Immature natural killer cell (primary cell): ENCODE data around the gene NAMPT. TPM values are rescaled to one million over a fixed set of nuclear protein-coding genes. Genes with fewer than 3 reads are reported as not detected.

ENCODE experiments used
- DNase-seq, 3 donors: peaks; one replicate each; pipeline ENCODE4 v3.0.0; 2022; ENCODE audit warnings: mixed read lengths in 1 of 3
- H3K27ac Mint-ChIP-seq, 6 donors: one replicate each; pipeline ENCODE4 v1.8.0; 2020; ENCODE audit warnings: mixed read lengths in 6 of 6, mild to moderate bottlenecking in 5 of 6, inconsistent platforms in 4 of 6, moderate library complexity in 3 of 6
- H3K27me3 Mint-ChIP-seq, 3 donors: one replicate each; pipeline ENCODE4 v1.8.0; 2020 to 2021; ENCODE audit warnings: low read depth in 3 of 3, mild to moderate bottlenecking in 3 of 3, mixed read lengths in 3 of 3, moderate library complexity in 3 of 3, inconsistent platforms in 1 of 3
- H3K36me3 Mint-ChIP-seq, 3 donors: one replicate each; pipeline ENCODE4 v1.8.0; 2020; ENCODE audit warnings: mixed read lengths in 3 of 3, inconsistent platforms in 2 of 3, mild to moderate bottlenecking in 2 of 3
- H3K4me1 Mint-ChIP-seq, 2 donors: one replicate each; pipeline ENCODE4 v1.8.0; 2020; ENCODE audit warnings: inconsistent platforms in 2 of 2, mild to moderate bottlenecking in 2 of 2, mixed read lengths in 2 of 2, moderate library complexity in 1 of 2
- H3K4me3 Mint-ChIP-seq, 5 donors: one replicate each; pipeline ENCODE4 v1.8.0; 2020; ENCODE audit warnings: mild to moderate bottlenecking in 5 of 5, mixed read lengths in 5 of 5, inconsistent platforms in 3 of 5, moderate library complexity in 3 of 5
- H3K9me3 Mint-ChIP-seq, 6 donors: one replicate each; pipeline ENCODE4 v1.8.0; 2020; ENCODE audit warnings: mild to moderate bottlenecking in 6 of 6, mixed read lengths in 6 of 6, inconsistent platforms in 4 of 6, moderate library complexity in 3 of 6
- polyA plus RNA-seq, 3 donors: library from polyadenylated mRNA; unstranded; fragments of 300-500 nt; fragmentation: Illumina TruSeq; gene quantifications; one replicate each; pipeline ENCODE4 v1.2.3, GENCODE V29; 2021

The NAMPT gene
- polyA plus RNA-seq, 3 donors from 2014 or later, result 12.7 to 14.0 (median 13.1) TPM

DNA sequence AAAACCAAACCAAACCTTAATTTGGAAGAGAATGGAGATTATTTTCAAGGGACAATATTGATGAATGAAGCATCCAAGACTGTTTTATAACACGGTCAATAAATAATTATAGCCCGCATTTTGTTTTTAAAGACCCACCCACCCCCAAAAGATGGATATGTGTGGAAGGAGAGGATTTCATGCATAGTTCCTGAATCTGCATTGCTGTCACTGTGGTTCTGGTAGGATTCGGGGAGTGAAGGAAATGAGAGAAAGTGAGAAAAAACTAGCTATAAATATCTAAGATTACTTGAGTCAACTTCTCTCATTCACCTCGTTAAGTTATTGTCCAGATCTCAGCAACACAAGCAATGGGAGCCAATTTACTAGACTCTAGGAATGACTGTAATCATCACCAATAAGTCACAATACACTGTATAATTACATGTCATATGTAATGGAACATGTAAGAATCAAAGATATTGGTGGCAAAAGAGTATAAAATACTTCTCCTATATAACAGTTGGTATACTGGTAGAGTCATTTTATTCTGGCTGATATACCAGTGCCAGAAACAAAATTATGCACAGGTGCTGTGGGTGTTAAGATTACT is 30.2 kb downstream of the NAMPT start:
- H3K36me3 Mint-ChIP-seq, result peaks cover 18 to 41% (median 34%) of the 10 kb centered on the region in 3 donors
- H3K27ac Mint-ChIP-seq, result no peak overlapping the region
- H3K27me3 Mint-ChIP-seq, result no peaks in the 10 kb centered on the region
- no peaks in the 10 kb centered on the region for H3K4me1 Mint-ChIP-seq
- H3K4me3 Mint-ChIP-seq, result no peak overlapping the region
- DNase-seq, result no peak
- H3K9me3 Mint-ChIP-seq, result no peaks in the 10 kb centered on the region

DNA sequence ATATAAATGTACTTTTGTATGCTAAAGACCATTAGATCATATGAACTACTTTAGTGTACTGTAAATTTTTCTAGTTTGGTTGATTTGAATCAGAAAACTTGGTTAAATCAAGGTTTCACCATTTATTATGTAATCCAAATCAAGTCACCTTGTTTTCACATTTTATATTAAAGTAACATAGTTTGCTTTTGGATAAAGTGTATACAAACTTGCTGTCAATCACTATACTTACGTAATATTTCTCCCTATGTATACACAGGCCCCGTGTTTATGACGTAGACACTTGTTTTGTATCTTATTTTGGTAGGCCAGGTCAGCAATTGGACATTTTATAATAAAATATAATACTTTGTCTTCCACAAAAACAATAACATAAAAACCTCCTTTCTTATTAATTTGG is 32.2 kb downstream of the NAMPT start:
- no peak for DNase-seq
- Mint-ChIP-seq H3K27me3 (no peaks in the 10 kb centered on the region), H3K36me3 (peaks cover 22 to 38% (median 37%) of the 10 kb centered on the region in 3 donors), H3K4me3 (no peak overlapping the region), H3K9me3 (peaks cover 0 to 5% (median 0%) of the 10 kb centered on the region in 6 donors), H3K4me1 (no peaks in the 10 kb centered on the region), H3K27ac (no peak overlapping the region)

DNA sequence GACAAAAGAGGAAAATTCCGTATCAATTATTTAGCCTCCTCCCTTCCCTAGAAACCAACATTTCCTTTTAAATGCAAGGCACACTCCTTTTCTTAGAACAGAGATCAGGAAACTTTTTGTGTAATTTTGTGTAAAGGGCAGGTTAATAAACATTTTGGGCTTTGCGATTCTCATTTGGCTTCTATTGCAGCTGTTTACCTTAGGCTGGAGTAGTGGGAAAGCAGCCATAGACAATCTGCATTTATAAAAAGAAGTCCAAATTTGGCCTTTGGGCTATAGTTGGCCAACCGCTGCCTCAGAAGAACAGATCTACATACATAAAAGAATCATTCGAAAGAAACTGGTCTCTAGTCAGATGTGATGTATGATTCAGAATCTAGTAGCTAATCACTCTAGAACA is 35.3 kb downstream of the NAMPT start:
- no peak overlapping the region for H3K4me3 Mint-ChIP-seq
- H3K9me3 Mint-ChIP-seq, result peaks cover 4 to 15% (median 7%) of the 10 kb centered on the region in 6 donors
- no peaks in the 10 kb centered on the region for H3K4me1 Mint-ChIP-seq
- no peak for DNase-seq
- no peaks in the 10 kb centered on the region for H3K27me3 Mint-ChIP-seq
- H3K27ac Mint-ChIP-seq, result no peak overlapping the region
- H3K36me3 Mint-ChIP-seq, result peaks cover 24 to 40% (median 36%) of the 10 kb centered on the region in 3 donors

DNA sequence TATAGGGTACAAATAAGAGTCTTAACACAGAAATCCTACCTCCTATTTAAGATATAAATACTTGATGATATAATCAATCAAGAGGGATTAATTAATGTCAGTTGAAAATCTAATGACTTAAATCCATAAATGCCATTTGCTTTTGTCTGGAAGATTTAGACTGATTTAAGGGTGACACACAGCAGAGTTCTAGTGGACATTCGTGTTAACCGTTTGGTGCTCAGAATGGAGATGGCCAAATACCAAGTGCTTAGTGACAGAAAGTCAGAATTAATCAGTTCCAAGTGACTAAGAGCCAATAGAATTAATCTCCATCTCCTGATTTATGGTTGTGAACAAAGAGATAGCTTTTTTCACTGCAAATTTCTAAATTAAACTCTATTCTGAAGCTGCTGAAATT is 36.2 kb downstream of the NAMPT start:
- Mint-ChIP-seq H3K27ac (no peak overlapping the region), H3K9me3 (peaks cover 6 to 24% (median 11%) of the 10 kb centered on the region in 6 donors), H3K4me3 (no peak overlapping the region), H3K36me3 (peaks cover 21 to 41% (median 32%) of the 10 kb centered on the region in 3 donors), H3K4me1 (no peaks in the 10 kb centered on the region), H3K27me3 (no peaks in the 10 kb centered on the region)
- no peak for DNase-seq

DNA sequence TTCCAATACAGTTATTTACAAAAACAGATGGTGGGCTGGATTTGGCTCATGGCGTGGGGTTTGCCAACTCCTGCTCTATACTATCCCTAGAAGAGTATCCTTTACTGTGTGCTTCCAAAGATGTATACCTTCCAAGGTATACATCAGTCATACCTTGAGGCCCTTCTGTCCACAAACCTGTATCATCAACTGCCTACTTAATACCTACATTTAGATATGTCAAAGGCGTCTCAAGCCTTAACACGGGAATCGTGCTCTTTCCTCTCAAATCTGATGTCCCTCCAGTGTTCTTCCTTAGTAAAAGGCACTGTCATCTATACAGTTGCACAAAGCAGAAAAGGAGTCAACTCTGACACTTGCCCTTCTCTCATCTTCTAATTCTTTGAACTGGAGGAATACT is 36.9 kb downstream of the NAMPT start:
- Mint-ChIP-seq H3K4me1 (no peaks in the 10 kb centered on the region), H3K27me3 (peaks cover 0 to 2% (median 0%) of the 10 kb centered on the region in 3 donors), H3K36me3 (peaks cover 18 to 39% (median 30%) of the 10 kb centered on the region in 3 donors), H3K4me3 (no peak overlapping the region), H3K9me3 (peaks cover 6 to 25% (median 12%) of the 10 kb centered on the region in 6 donors), H3K27ac (no peak overlapping the region)
- DNase-seq, result no peak

DNA sequence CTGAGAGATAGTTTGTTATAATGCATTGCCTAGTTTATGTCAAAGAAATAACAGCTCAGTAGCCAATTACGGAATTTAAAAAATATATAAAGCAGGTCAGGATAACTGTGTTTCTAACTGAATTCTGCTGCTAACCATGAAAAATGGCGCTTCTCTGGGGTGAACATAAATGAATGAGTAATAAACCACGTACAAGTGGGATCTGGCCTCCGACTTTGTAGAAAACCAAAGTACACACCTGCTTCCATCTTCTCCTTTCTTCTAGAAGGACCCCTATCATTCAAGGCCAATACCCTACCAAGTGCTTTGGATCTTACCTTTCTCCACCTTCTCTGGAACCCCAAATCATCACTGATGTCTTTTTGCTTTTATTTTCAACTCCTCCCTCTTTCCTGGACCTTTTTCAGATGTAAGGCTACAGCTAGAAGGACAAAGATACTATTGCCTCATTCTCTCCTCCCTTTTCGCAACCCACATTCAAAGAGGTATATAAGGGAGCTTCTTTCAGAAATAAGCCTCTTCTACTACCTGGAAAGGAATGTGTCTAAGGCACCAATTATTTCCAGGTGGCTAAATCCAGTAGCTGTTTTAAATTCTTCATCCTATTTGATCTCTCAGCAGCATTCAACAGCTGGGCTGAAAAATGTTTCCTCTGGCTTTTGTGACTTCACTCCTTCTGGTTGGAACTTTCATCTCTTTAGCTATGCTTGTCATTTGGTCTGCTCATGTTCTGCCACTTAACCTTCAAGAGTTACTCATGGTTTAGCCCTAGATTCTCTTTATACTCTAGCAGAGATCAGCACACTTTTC is 37.7 kb downstream of the NAMPT start:
- Mint-ChIP-seq H3K9me3 (peaks cover 6 to 25% (median 12%) of the 10 kb centered on the region in 6 donors), H3K4me1 (no peaks in the 10 kb centered on the region), H3K27me3 (peaks cover 0 to 2% (median 0%) of the 10 kb centered on the region in 3 donors), H3K4me3 (no peak overlapping the region), H3K36me3 (peaks cover 17 to 35% (median 27%) of the 10 kb centered on the region in 3 donors), H3K27ac (no peak overlapping the region)
- no peak for DNase-seq

GRCh38 chr7:106243893-106244292 is 40.9 kb downstream of the NAMPT start:
- H3K27me3 Mint-ChIP-seq, result peaks cover 0 to 2% (median 0%) of the 10 kb centered on the region in 3 donors
- H3K9me3 Mint-ChIP-seq, result peaks cover 6 to 25% (median 12%) of the 10 kb centered on the region in 6 donors
- DNase-seq, result no peak
- H3K4me1 Mint-ChIP-seq, result no peaks in the 10 kb centered on the region
- peaks cover 14 to 22% (median 14%) of the 10 kb centered on the region in 3 donors for H3K36me3 Mint-ChIP-seq
- no peak overlapping the region for H3K4me3 Mint-ChIP-seq
- H3K27ac Mint-ChIP-seq, result no peak overlapping the region

DNA sequence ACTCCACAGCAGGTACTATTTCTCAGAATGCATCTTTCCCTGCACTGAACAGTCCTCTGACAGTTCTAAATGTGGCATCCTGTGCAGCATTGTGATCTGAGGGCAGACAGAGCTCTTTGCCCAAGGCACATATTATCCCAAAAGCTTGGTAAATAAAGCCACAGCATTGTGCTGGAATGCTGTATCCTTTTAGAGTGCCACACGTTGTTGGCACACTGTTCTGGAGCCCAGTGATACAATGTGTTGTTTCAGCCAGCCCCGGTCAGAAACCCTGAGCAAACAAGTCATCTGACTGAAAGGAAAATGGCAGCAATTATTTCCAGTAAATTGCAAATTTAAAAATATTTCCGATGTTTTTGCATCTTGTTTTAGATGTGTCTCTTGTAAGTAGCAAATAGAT is 45.4 kb downstream of the NAMPT start:
- DNase-seq, result no peak
- Mint-ChIP-seq H3K27ac (no peak overlapping the region), H3K4me1 (no peaks in the 10 kb centered on the region), H3K36me3 (peaks cover 0 to 6% (median 0%) of the 10 kb centered on the region in 3 donors), H3K4me3 (no peak overlapping the region), H3K27me3 (peaks cover 0 to 2% (median 0%) of the 10 kb centered on the region in 3 donors), H3K9me3 (peaks cover 0 to 9% (median 6%) of the 10 kb centered on the region in 6 donors)

GRCh38 chr7:106238830-106239229 is 46.0 kb downstream of the NAMPT start:
- peaks cover 0 to 2% (median 0%) of the 10 kb centered on the region in 3 donors for H3K27me3 Mint-ChIP-seq
- no peaks in the 10 kb centered on the region for H3K4me1 Mint-ChIP-seq
- H3K27ac Mint-ChIP-seq, result no peak overlapping the region
- no peak overlapping the region for H3K4me3 Mint-ChIP-seq
- H3K9me3 Mint-ChIP-seq, result peaks cover 0 to 4% (median 2%) of the 10 kb centered on the region in 6 donors
- peaks cover 0 to under 1% (median 0%) of the 10 kb centered on the region in 3 donors for H3K36me3 Mint-ChIP-seq
- no peak for DNase-seq

GRCh38 chr7:106236065-106236464 is 48.7 kb downstream of the NAMPT start:
- DNase-seq, result no peak
- no peak overlapping the region for H3K4me3 Mint-ChIP-seq
- peaks cover 0 to 9% (median 0%) of the 10 kb centered on the region in 3 donors for H3K27me3 Mint-ChIP-seq
- H3K9me3 Mint-ChIP-seq, result no peaks in the 10 kb centered on the region
- no peaks in the 10 kb centered on the region for H3K4me1 Mint-ChIP-seq
- no peak overlapping the region for H3K27ac Mint-ChIP-seq
- no peaks in the 10 kb centered on the region for H3K36me3 Mint-ChIP-seq

GRCh38 chr7:106234425-106234824 is 50.4 kb downstream of the NAMPT start:
- no peaks in the 10 kb centered on the region for H3K9me3 Mint-ChIP-seq
- H3K4me1 Mint-ChIP-seq, result no peaks in the 10 kb centered on the region
- no peak overlapping the region for H3K27ac Mint-ChIP-seq
- no peaks in the 10 kb centered on the region for H3K36me3 Mint-ChIP-seq
- no peak for DNase-seq
- peaks cover 0 to 9% (median 0%) of the 10 kb centered on the region in 3 donors for H3K27me3 Mint-ChIP-seq
- H3K4me3 Mint-ChIP-seq, result no peak overlapping the region

DNA sequence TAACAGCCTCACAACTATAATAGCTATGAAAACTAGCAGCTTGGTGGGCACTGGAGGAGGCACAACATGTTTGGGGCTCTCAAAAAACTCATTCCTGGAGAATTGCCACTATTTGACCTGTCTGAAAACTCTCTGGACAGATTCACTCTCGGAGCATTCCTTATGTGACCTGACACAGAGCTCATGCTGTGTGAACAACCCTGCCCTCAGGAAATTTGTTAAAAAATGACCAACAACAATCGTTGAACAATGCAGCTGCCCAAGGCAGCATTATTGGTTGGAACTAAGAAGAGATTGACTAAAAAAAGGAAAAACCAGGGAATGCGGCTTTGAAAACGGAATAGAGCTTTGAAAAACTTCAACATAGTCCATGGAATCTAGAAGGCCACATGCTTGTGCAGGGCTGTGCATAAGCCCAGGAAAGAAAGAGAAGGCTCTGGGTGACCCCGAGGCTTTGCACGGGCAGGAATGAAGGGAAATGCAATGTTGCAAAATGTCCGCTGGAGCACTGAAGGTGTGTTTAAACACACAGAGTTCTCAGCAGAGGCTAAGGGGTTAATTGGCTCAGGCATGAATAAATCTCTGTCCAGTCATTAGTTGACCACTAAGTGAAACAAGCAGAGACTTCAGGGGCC is 52.8 kb downstream of the NAMPT start:
- H3K27me3 Mint-ChIP-seq, result peaks cover 0 to 11% (median 3%) of the 10 kb centered on the region in 3 donors
- no peak for DNase-seq
- no peaks in the 10 kb centered on the region for H3K9me3 Mint-ChIP-seq
- no peaks in the 10 kb centered on the region for H3K4me1 Mint-ChIP-seq
- no peak overlapping the region for H3K27ac Mint-ChIP-seq
- no peaks in the 10 kb centered on the region for H3K36me3 Mint-ChIP-seq
- H3K4me3 Mint-ChIP-seq, result no peak overlapping the region

- H3K9me3 Mint-ChIP-seq, result no peaks in the 10 kb centered on the region
These were observed 58.9 kb downstream of the NAMPT start for GRCh38 chr7:106225856-106226255.

DNA sequence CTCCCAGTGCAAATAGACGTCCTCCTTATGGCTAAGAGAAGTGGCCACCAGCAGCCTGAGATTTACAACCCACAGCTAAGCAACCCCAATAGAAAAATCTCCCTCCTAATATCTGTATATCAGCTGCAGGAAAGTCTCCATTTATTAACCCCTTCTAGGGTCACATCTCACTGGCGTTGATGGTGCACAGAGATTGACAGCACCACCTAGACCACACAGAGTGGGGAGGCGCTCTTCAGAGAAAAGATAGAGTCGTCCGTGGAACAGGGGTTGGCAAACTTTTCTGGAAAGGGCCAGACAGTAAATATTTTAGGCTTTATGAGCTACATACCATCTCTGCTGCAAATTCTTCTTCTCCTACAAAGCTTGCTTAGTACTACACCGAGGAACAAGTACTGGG is 60.0 kb downstream of the NAMPT start:
- Mint-ChIP-seq H3K27me3 (peaks cover 0 to 15% (median 8%) of the 10 kb centered on the region in 3 donors), H3K36me3 (no peaks in the 10 kb centered on the region), H3K4me3 (no peak overlapping the region), H3K9me3 (no peaks in the 10 kb centered on the region), H3K27ac (no peak overlapping the region), H3K4me1 (no peaks in the 10 kb centered on the region)
- DNase-seq, result no peak

More at GRCh38 chr7:106225856-106226255, 58.9 kb downstream of the NAMPT start:
- H3K4me3 Mint-ChIP-seq, result no peak overlapping the region
- no peaks in the 10 kb centered on the region for H3K4me1 Mint-ChIP-seq
- H3K27ac Mint-ChIP-seq, result no peak overlapping the region
- DNase-seq, result no peak
- H3K27me3 Mint-ChIP-seq, result peaks cover 0 to 15% (median 8%) of the 10 kb centered on the region in 3 donors
- no peaks in the 10 kb centered on the region for H3K36me3 Mint-ChIP-seq
